Loucy (cell line): ENCODE data around the gene CACNA2D3.

Experiments
- H2AFZ ChIP-seq: fragments of 200-600 bp; sonication (generic); 2 replicates; pipeline ENCODE4 v1.6.0; 2016; ENCODE audit warnings: antibody characterized with exemption, mild to moderate bottlenecking, low read length, moderate library complexity
- H3F3A ChIP-seq: fragments of 200-600 bp; 2 replicates; pipeline ENCODE4 v1.6.0; 2016; ENCODE audit warnings: antibody characterized with exemption, low read depth, mild to moderate bottlenecking
- H3K27me3 ChIP-seq: fragments of 200-600 bp; sonication (generic); 2 replicates; pipeline ENCODE4 v1.6.1; 2014; ENCODE audit warnings: low read length, mild to moderate bottlenecking; ENCODE audit not compliant: insufficient read depth, poor library complexity, severe bottlenecking
- H3K36me3 ChIP-seq: fragments of 200-600 bp; sonication (generic); 2 replicates; pipeline ENCODE4 v1.6.1; 2016; ENCODE audit warnings: low read length; ENCODE audit not compliant: insufficient read depth
- H3K4me1 ChIP-seq: fragments of 200-600 bp; sonication (generic); 2 replicates; pipeline ENCODE4 v1.5.1; 2014; ENCODE audit warnings: low read length, mild to moderate bottlenecking; ENCODE audit not compliant: insufficient read depth, poor library complexity, severe bottlenecking
- H3K4me2 ChIP-seq: fragments of 200-600 bp; sonication (generic); 2 replicates; pipeline ENCODE4 v1.6.0; 2014; ENCODE audit warnings: antibody characterized with exemption, low read length, low read depth, mild to moderate bottlenecking; ENCODE audit not compliant: poor library complexity, severe bottlenecking
- H3K4me3 ChIP-seq: fragments of 200-600 bp; sonication (generic); 2 replicates; pipeline ENCODE4 v1.5.1; 2014; ENCODE audit warnings: low read length, mild to moderate bottlenecking, mixed read lengths; ENCODE audit not compliant: poor library complexity, severe bottlenecking
- H3K79me2 ChIP-seq: fragments of 200-600 bp; sonication (generic); 2 replicates; pipeline ENCODE4 v1.6.1; 2014; ENCODE audit warnings: low read length; ENCODE audit not compliant: insufficient read depth
- H3K9ac ChIP-seq: fragments of 200-600 bp; sonication (generic); 2 replicates; pipeline ENCODE4 v1.6.0; 2014; ENCODE audit warnings: mild to moderate bottlenecking, low read depth, low read length, moderate library complexity; ENCODE audit not compliant: poor library complexity, severe bottlenecking
- H3K9me2 ChIP-seq: fragments of 200-600 bp; sonication (generic); replicated peaks from 2 replicates; pipeline ENCODE4 v1.6.1; 2016; ENCODE audit warnings: low read depth, low read length, mixed read lengths
- H3K9me3 ChIP-seq: fragments of 200-600 bp; sonication (generic); 2 replicates; pipeline ENCODE4 v1.6.1; 2014; ENCODE audit warnings: mild to moderate bottlenecking, antibody characterized with exemption, low read length, low read depth; ENCODE audit not compliant: insufficient read depth
- H4K20me1 ChIP-seq: fragments of 200-600 bp; sonication (generic); 2 replicates; pipeline ENCODE4 v1.6.0; 2014; ENCODE audit warnings: antibody characterized with exemption, low read length, mild to moderate bottlenecking; ENCODE audit not compliant: insufficient read depth, poor library complexity, severe bottlenecking
- CTCF ChIP-seq: fragments of 200-600 bp; sonication (generic); conservative IDR thresholded peaks from 2 replicates; pipeline ENCODE4 v1.5.1; 2014; ENCODE audit warnings: mild to moderate bottlenecking, antibody characterized with exemption, low read length
- EZH2phosphoT487 ChIP-seq: fragments of 200-600 bp; IDR thresholded peaks from 2 replicates; pipeline ENCODE4 v1.6.1; 2018; ENCODE audit warnings: antibody characterized with exemption, mild to moderate bottlenecking, moderate library complexity, borderline replicate concordance

The CACNA2D3 gene

GRCh38 chr3:54649551-54649950 lies 527.2 kb downstream of the CACNA2D3 start:
- H3K9me2 ChIP-seq: no peaks in the 10 kb centered on the region
- no peaks in the 10 kb centered on the region for H3K27me3 ChIP-seq
- no peaks in the 10 kb centered on the region for H3K36me3 ChIP-seq
- H3K4me2 ChIP-seq: no peak overlapping the region
- no peaks in the 10 kb centered on the region for H3K4me1 ChIP-seq
- no peaks in the 10 kb centered on the region; the same call in 1 of the 2 replicates for H3K9me3 ChIP-seq
- H2AFZ ChIP-seq: no peak overlapping the region
- H3K79me2 ChIP-seq: no peaks in the 10 kb centered on the region
- no peak overlapping the region for H3K4me3 ChIP-seq
- TF ChIP-seq CTCF (no peak), EZH2phosphoT487 (no peak)
- H4K20me1 ChIP-seq: no peaks in the 10 kb centered on the region
- no peaks in the 10 kb centered on the region for H3F3A ChIP-seq
- H3K9ac ChIP-seq: no peak overlapping the region

GRCh38 chr3:54653456-54654195 lies 531.3 kb downstream of the CACNA2D3 start:
- H3K4me2 ChIP-seq: no peak overlapping the region

GRCh38 chr3:54654776-54655175 lies 532.4 kb downstream of the CACNA2D3 start:
- no peaks in the 10 kb centered on the region for H4K20me1 ChIP-seq
- no peak overlapping the region for H3K9ac ChIP-seq
- H3K27me3 ChIP-seq: no peaks in the 10 kb centered on the region
- H3K79me2 ChIP-seq: no peaks in the 10 kb centered on the region
- no peaks in the 10 kb centered on the region for H3F3A ChIP-seq
- H3K9me2 ChIP-seq: no peaks in the 10 kb centered on the region
- no peak overlapping the region for H3K4me2 ChIP-seq
- H3K9me3 ChIP-seq: no peaks in the 10 kb centered on the region; the same call in 1 of the 2 replicates
- H3K36me3 ChIP-seq: no peaks in the 10 kb centered on the region
- no peak overlapping the region for H3K4me3 ChIP-seq
- no peak overlapping the region for H2AFZ ChIP-seq
- no peak for TF ChIP-seq CTCF
- no peak for TF ChIP-seq EZH2phosphoT487
- H3K4me1 ChIP-seq: no peaks in the 10 kb centered on the region

More at GRCh38 chr3:54653456-54654195, 531.3 kb downstream of the CACNA2D3 start:
- no peaks in the 10 kb centered on the region for H3K27me3 ChIP-seq
- no peaks in the 10 kb centered on the region; the same call in 1 of the 2 replicates for H3K9me3 ChIP-seq
- no peaks in the 10 kb centered on the region for H3K9me2 ChIP-seq
- no peaks in the 10 kb centered on the region for H3K4me1 ChIP-seq
- H3K4me3 ChIP-seq: no peak overlapping the region
- no peaks in the 10 kb centered on the region for H3K36me3 ChIP-seq
- H3K79me2 ChIP-seq: no peaks in the 10 kb centered on the region
- H3F3A ChIP-seq: no peaks in the 10 kb centered on the region
- no peak overlapping the region for H2AFZ ChIP-seq
- TF ChIP-seq CTCF: no peak
- no peak for TF ChIP-seq EZH2phosphoT487
- H3K9ac ChIP-seq: no peak overlapping the region
- H4K20me1 ChIP-seq: no peaks in the 10 kb centered on the region
